Measurements from ENCODE around the gene CBL.

DNA sequence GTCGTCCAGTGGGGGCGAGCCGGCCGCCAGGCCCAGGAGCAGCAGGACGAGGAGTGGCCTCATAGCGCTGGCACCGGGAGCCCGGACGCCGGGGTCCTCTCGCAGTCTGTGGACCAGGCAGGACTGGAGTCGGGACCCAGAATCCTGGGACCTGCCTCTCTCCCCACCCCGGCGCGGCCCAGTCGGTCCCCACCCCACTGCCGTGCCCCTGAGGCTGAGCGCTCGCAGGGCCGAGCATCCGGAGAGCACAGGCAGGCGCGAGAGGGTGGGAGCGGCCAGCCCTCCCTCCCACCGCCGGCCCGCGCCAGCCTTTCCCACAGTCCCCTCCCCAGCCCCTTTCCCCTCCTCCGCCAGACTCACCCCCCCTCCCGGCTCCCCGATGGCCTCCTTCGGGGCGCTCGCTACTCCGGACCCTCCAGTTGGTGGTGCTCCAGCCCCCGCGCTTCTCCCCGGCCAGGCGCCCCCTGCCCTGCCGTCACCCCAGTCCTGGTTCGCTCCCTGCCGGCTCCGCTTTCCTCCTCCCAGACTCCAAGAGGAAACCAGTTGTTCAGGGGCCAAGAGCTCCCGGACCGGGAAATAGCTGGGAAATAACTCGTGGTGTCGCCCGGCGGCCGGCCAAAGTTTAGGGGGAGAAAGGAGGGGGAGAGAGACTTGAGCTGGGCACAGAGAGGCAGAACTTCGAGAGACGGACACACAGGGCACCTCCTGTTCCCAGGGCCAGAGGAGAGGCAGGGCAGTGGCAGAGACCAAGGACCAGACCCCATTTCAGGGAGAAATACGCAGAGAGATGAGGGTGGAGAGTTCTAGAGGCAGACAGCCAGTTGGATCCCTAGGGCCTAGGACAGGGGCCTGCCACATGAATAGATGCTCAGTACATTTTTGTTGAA lies 134.4 kb downstream of the CBL start, which contains the start of gene C1QTNF5:
- TF ChIP-seq, protein P1, sequence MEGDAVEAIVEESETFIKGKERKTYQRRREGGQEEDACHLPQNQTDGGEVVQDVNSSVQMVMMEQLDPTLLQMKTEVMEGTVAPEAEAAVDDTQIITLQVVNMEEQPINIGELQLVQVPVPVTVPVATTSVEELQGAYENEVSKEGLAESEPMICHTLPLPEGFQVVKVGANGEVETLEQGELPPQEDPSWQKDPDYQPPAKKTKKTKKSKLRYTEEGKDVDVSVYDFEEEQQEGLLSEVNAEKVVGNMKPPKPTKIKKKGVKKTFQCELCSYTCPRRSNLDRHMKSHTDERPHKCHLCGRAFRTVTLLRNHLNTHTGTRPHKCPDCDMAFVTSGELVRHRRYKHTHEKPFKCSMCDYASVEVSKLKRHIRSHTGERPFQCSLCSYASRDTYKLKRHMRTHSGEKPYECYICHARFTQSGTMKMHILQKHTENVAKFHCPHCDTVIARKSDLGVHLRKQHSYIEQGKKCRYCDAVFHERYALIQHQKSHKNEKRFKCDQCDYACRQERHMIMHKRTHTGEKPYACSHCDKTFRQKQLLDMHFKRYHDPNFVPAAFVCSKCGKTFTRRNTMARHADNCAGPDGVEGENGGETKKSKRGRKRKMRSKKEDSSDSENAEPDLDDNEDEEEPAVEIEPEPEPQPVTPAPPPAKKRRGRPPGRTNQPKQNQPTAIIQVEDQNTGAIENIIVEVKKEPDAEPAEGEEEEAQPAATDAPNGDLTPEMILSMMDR (IDR thresholded peaks at IDR 0.05), result no peak
- no peak for TF ChIP-seq POLR2A (IDR thresholded peaks at IDR 0.05)
